ENCODE measurements around the gene CD1B.
"Not testable (repeated sequence)": the region's sequence is repeated elsewhere in the genome, so short reads cannot be mapped to it uniquely, and the experiment has no call there.

CD1B gene

DNA sequence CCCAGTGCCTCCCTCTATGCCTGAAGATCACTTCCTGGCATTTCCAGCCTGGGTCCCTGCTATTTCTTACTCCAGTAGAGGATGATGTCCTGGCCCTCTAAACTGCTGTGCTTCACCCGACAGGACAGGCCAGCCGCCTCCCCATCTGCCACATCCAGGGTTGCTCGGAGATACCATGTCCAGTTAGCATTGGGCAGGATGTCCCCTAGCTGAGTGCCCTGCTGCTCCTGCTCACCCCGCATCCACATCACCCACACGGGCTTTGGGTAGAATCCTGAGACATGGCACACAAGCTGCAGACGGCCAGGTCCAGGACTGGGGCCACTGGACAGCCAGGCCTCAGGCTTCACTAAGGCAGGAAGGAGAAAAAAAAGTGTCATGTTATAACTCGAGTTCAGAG, 2.0 kb downstream of the CD1B start:
- no peak for DNase-seq (ENCODE audit: extremely low read depth in 1 of 2, low read depth in 1 of 2)

DNA sequence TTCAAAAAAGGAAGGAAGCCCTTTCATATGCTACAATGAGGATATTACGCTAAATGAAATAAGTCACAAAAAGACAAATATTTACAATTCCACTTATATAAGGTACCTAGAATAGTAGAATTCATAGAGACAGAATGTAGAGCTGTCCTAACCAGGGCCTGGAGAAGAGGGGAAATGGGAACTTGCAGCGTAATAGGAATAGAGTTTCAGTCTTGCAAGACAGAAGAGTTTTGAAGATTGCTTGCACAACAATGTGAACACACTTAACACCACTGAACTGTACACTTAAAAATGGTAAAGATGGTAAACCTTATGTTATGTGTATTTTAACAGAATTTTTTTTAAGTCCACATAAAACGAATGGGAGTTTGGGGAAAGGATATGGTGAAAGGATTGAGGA, 2.9 kb downstream of the CD1B start:
- no peak for DNase-seq (ENCODE audit: extremely low read depth in 1 of 2, low read depth in 1 of 2)

DNA sequence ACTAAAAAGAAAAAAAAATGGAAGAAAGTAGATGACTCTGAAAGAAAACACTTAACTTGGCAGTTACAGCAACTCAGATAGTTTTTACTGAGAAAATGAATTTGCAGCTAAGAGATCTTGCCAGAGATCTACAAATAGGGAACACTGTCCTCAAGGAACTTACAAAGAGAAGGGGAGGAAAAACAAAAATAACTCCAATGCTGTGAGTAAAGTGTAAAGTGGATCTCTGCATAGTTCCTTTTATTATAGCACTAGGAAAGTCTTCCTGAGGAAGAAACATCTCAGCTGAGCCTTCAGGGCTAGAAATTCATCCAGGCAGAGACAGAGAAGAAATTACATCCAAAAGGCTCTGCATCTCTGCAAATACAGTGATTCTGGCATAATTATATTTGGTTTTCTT, 3.9 kb downstream of the CD1B start:
- no peak for DNase-seq (ENCODE audit: extremely low read depth in 1 of 2, low read depth in 1 of 2)

GRCh38 chr1:158324395-158324794, 6.9 kb downstream of the CD1B start:
- no peak for DNase-seq (ENCODE audit: extremely low read depth in 1 of 2, low read depth in 1 of 2)

- DNase-seq (ENCODE audit: extremely low read depth in 1 of 2, low read depth in 1 of 2): no peak
Measured at GRCh38 chr1:158323866-158324265, 7.5 kb downstream of the CD1B start.

GRCh38 chr1:158311066-158311465, 20.3 kb downstream of the CD1B start:
- no peak for DNase-seq (ENCODE audit: extremely low read depth in 1 of 2, low read depth in 1 of 2)

- no peak for DNase-seq (ENCODE audit: extremely low read depth in 1 of 2, low read depth in 1 of 2)
Measured at GRCh38 chr1:158310623-158311022, 20.7 kb downstream of the CD1B start.

DNA sequence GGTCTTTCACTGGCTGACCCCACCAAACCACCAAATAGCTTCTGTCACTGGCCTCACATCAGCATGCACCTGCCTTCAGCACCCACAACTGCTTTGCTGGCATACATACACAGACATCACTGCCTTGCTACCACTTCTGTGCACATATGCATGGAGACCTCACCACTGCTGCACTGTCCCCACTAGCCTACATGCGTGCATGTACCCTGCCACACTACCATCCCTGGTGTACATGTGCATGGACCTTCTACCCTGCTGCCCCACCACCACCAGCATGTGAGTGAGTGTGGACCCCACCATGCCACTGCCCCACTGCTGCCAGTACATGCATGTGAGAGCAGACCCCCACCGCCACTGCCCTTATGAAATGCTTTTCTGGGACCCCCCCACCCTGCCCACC, 35.5 kb downstream of the CD1B start:
- DNase-seq (ENCODE audit: extremely low read depth in 1 of 2, low read depth in 1 of 2): no peak

GRCh38 chr1:158290321-158290844, 40.9 kb downstream of the CD1B start:
- DNase-seq (ENCODE audit: extremely low read depth in 1 of 2, low read depth in 1 of 2): no peak

DNA sequence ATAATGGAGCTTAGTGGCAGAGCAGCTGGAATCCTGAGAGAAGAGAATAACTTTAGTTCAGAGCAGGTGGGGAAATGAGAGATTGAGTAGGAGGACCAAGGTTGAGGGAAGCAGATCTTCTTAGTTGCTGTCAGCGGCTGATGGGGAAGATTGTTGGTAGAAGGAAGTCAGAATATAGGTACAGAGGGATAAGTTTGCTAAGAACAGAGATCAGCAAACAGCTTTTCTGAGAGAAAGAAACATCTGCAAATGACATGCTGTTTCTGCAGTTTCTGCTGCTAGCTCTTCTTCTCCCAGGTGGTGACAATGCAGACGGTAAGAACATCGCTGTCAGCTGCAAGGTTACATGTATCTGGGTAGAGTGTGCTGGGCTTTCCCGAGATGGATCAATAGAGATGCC, 41.5 kb downstream of the CD1B start, which contains the start of gene CD1C:
CD1C (plus strand) TSS at position 113 of the 400 bp plus-strand sequence; CDS start at position 255, 142 bp downstream.
- no peak for DNase-seq (ENCODE audit: extremely low read depth in 1 of 2, low read depth in 1 of 2)

DNA sequence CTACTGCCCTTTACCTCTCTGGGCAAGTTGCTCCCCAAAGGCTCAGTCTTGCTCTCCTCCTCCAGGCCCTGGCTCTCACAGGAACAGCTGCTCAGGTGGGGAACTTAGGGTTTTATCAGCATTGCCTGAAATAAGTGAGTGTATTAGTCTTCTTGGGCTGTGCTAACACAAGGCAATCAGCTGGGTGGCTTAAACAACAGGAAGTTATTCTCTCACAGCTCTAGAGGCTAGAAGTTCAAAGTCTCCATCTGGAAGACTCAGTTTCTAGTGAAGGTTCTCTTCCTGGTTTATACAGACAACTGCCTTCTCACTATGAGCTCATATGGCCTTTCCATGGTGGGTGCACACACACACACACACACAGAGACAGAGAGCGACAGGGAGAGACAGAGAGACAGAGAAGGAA, 44.4 kb downstream of the CD1B start:
- no peak for DNase-seq (ENCODE audit: extremely low read depth in 1 of 2, low read depth in 1 of 2)

GRCh38 chr1:158286487-158286886, 44.8 kb downstream of the CD1B start:
- DNase-seq (ENCODE audit: extremely low read depth in 1 of 2, low read depth in 1 of 2): no peak

GRCh38 chr1:158285756-158286241, 45.5 kb downstream of the CD1B start:
- peak in 1 of 2 donors; percentile 9 for DNase-seq (ENCODE audit: extremely low read depth in 1 of 2, low read depth in 1 of 2)

DNA sequence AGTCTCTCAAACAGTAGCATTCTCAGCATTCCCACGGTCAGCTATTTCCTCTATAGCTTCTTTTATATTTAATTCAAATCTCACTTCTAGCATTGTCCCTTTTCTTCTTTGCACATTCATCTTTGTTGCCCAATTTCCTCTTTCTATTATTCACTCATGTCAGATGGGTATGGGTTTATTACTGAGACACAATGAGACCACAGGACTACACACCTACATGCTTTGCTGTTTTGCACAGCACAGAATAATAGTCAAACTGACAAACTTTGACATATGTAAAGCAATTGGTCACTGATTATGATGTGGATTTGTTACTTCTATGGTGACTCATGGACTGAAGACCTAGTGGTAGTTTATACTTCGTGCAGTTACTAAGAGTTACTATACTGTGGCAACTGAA, 47.4 kb downstream of the CD1B start:
- DNase-seq (ENCODE audit: extremely low read depth in 1 of 2, low read depth in 1 of 2): no peak

DNA sequence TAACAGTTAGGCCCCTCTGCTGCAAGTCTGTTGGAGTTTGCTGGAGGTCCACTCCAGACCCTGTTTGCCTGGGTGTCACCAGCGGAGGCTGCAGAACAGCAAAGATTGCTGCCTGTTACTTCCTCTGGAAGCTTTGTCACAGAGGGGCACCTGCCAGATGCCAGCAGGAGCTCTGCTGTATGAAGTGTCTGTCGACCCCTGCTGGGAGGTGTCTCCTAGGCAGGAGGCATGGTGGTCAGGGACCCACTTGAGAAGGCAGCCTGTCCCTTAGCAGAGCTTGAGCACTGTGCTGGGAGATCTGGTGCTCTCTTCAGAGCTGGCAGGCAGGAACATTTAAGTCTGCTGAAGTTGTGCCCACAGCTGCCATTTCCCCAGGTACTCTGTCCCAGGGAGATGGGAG, 48.9 kb downstream of the CD1B start:
- DNase-seq (ENCODE audit: extremely low read depth in 1 of 2, low read depth in 1 of 2): not testable (repeated sequence)

Measured in stimulated activated CD8-positive, alpha-beta memory T cell treated with anti-CD3 and anti-CD28 coated beads, Interleukin-7, amount 100 ng/mL, for 48 hours (primary cell).